ENCODE measurements around the gene RGS6.

- TF ChIP-seq CTCF (IDR thresholded peaks at IDR 0.05; ENCODE audit: low read depth, low read length, poor library complexity, severe bottlenecking) (no peak), EZH2phosphoT487 (IDR thresholded peaks at IDR 0.05; ENCODE audit: borderline replicate concordance, low read length) (no peak)
Measured at GRCh38 chr14:72514660-72515025, 582.4 kb downstream of the RGS6 start.

Measured in DOHH2 (cell line).